ES-I3 (cell line): ENCODE measurements around the gene LHFPL3.

Source experiments
- H3K36me3 ChIP-seq: 2 replicates; pipeline ENCODE4 v1.6.1; 2013; ENCODE audit warnings: mild to moderate bottlenecking, low read length, control low read depth, moderate library complexity; ENCODE audit not compliant: insufficient read depth
- H3K4me1 ChIP-seq: 2 replicates; pipeline ENCODE4 v1.6.1; 2013; ENCODE audit warnings: mild to moderate bottlenecking, control low read depth, low read length; ENCODE audit not compliant: insufficient read depth
- H3K9ac ChIP-seq: 2 replicates; pipeline ENCODE4 v1.6.1; 2013; ENCODE audit warnings: low read depth, mild to moderate bottlenecking, low read length, moderate library complexity
- H3K9me3 ChIP-seq: 2 replicates; pipeline ENCODE4 v1.6.1; 2013; ENCODE audit warnings: mild to moderate bottlenecking, low read length, moderate library complexity; ENCODE audit not compliant: control insufficient read depth, insufficient read depth

LHFPL3 gene

DNA sequence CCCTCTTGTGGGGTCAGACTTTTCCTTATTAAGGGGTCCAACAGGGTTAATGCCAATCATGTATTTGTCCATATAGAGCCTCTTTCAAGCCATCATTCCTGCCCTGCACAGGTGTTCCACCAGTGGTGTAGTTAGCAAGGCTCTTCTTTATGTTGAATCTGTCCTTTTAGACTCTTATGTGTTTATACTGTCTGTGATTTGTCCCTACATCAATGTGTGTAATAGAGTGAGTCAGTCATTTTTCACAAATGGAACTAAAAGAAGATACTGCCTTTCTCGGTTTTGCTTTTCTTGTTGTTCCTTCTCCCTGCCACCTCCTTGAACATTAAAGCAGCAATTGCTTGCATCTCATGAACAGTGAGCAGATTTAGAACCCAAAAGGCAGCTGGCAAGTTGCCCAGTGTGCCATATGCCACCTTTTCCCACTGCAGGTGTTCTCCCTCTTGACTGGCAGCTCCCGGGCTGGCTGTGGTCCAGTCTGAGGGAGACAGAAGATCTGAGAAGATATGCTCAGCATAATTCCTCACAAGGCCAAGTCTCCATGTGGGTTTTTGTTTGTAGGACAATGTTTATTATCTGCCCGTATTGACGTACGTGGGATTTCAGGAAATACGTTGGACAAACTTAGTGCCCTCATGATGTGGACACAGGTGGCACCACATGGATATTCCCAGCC, 154.1 kb downstream of the LHFPL3 start:
- Histone ChIP-seq H3K4me1 (no peaks in the 10 kb centered on the region; the same call in 1 of the 2 replicates), H3K36me3 (no peaks in the 10 kb centered on the region), H3K9ac (no peak overlapping the region), H3K9me3 (no peaks in the 10 kb centered on the region)

DNA sequence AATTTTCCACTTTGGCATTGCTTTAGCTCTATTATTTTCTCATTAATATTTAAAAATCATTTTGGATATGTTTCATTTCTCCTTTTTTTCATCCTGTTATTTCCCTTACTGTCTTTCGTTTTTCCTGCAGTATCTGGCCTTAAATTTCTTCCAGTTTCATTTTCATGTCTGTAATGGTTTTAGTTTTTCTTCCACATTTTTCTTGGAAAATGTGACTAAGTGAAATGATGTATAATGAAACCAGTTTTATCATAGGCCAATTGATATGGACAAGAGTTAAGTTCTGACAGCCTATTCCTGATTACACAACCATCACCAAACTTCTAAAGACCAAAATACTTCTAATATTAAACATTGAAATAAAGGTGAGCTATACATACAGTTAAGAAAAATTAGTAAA, 158.5 kb downstream of the LHFPL3 start:
- Histone ChIP-seq H3K36me3 (no peaks in the 10 kb centered on the region), H3K4me1 (no peaks in the 10 kb centered on the region), H3K9ac (no peak overlapping the region), H3K9me3 (no peaks in the 10 kb centered on the region)

DNA sequence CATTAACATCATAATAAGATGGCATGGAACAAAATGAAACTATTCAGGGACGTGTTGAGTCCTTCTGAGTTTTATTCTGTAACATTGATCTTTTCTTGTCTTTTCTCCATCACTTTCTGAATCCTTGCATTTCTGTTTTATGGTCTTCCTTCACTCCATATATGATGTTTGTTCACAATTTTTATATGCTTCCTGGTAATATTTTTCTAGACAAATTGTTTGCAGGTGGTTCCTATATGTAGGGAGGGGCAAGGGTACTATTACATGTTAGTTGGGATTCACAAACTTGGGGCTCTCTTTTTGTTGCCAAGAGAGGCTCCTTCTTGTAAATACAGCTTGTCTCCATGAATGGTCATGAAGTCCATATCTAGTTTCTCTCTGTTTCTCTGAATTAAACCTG, 159.2 kb downstream of the LHFPL3 start:
- Histone ChIP-seq H3K9ac (no peak overlapping the region), H3K4me1 (no peaks in the 10 kb centered on the region), H3K36me3 (no peaks in the 10 kb centered on the region), H3K9me3 (no peaks in the 10 kb centered on the region)

DNA sequence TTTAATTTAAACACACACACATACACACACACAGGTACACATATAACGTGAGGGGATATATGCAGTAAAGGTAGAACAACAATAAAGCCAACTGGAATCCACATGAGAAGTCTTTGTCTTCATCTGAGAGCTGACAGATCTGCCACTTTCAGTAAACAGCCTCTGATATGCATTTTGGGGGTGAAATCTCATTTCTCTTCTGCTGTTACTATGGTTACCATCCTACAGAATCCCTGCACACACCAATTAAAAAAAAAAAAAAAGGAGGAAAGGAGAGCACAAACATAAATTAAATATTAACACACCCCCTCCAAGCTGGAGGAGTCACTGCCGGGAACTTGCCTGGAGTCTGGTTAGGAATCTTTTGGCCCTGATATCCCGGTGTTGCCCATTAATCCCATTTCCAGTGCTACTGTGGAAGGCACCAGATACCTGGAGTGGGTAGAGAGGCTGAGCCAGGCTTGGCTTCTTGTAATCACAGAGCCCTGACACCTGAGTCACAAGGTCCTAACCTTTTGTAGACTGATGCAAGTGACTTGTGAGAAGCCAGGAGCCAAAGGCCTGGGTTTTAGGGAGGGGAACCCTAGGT, 169.1 kb downstream of the LHFPL3 start:
- H3K4me1 ChIP-seq, result no peaks in the 10 kb centered on the region
- no peak overlapping the region for H3K9ac ChIP-seq
- H3K36me3 ChIP-seq, result no peaks in the 10 kb centered on the region
- H3K9me3 ChIP-seq, result no peaks in the 10 kb centered on the region

DNA sequence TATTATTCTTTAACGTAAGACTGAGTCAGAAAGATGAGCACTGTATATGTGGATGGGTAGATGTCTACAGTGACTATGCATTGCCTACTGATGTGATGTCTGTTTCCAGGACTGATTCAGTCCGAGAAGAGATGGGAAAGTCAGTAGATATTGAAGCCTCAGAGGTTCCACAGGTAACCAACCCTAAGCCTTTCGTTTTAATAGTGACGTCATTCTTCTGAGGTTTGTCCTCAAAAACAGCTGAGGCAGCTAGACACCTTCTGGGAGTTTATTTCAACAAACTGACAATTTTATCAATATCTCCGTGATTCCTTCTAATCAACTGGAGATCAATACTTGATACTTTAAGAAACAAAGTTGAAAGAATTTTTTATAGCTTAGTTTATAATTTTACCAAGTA, 171.6 kb downstream of the LHFPL3 start:
- no peaks in the 10 kb centered on the region for H3K36me3 ChIP-seq
- no peaks in the 10 kb centered on the region for H3K4me1 ChIP-seq
- H3K9ac ChIP-seq, result no peak overlapping the region
- no peaks in the 10 kb centered on the region for H3K9me3 ChIP-seq

DNA sequence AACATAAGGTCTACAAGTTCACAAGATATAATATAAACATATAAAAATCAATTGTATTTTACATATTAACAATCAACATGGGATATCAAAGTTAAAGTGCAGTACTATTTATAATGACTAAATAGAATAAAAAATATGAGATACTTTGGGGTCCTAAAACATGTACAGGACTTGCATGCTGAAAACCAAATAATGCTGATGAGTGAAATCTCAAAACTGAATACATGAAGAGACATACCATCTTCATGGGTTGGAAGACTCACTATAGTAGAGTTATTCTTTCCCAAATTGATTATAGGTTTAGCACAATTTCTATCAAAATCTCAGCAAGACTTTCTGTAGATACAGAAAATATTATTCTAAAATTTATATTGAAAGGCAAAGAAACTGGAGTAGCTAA, 181.5 kb downstream of the LHFPL3 start:
- no peaks in the 10 kb centered on the region for H3K4me1 ChIP-seq
- no peaks in the 10 kb centered on the region for H3K9me3 ChIP-seq
- no peaks in the 10 kb centered on the region for H3K36me3 ChIP-seq
- no peak overlapping the region for H3K9ac ChIP-seq

DNA sequence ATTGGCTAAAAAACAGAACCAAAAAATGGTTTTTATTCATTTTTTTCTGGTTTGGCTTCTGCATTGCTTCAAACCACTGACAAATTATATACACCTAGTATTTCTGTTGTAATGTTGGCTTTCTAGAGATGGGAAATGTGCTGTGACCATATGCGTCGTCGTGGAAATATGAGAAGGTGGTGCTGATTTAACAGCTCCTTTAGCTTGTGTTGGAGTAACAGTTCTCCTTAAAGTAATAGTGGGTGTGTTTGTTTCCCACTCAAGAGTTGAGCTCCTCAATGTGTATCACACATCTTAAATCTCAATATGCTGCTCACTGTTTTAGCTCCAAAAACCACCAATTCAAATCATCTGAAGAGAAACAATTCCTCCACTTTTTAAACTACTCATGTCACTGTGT, 196.4 kb downstream of the LHFPL3 start:
- no peaks in the 10 kb centered on the region for H3K9me3 ChIP-seq
- H3K36me3 ChIP-seq, result no peaks in the 10 kb centered on the region
- no peak overlapping the region for H3K9ac ChIP-seq
- no peaks in the 10 kb centered on the region for H3K4me1 ChIP-seq

DNA sequence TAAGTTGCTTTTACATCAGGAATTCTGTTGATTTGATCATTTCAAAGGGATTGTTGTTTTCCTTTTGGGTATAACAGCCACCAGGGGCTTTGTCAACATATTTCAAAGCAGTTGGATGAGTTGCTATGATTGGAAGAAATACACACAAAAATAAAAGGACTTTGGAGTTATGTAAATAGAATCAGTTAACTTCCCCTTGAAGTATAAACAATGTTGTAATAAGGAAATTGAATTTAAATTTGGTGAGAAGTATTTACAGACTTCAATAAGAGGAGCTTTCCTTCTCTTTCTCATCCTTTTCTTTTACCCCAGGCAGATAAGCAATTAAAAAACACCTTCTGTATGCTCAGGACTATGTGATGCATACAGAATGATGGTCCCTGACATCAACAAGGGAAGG, 199.7 kb downstream of the LHFPL3 start:
- no peaks in the 10 kb centered on the region for H3K4me1 ChIP-seq
- no peaks in the 10 kb centered on the region; the same call in 1 of the 2 replicates for H3K9me3 ChIP-seq
- no peak overlapping the region for H3K9ac ChIP-seq
- H3K36me3 ChIP-seq, result no peaks in the 10 kb centered on the region

DNA sequence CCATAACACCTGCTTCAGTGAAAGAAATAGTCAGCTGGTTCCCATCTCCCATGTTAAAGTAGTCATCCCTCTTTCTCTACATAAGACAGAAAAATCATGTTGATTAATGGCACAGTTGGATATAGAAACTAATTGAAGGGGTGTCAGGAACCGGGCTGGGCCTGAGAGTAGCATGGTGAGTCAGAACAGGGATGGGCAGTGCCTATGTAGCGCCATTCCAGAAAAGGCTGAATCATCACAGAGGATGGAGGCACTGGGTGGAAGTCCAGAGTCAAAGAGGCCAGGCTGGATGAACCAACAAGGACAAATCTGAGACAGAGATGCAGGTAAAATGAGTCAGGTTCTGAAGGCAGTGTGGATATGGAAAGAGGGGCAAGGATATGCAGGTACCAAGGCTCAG, 201.2 kb downstream of the LHFPL3 start:
- Histone ChIP-seq H3K36me3 (no peaks in the 10 kb centered on the region), H3K4me1 (no peaks in the 10 kb centered on the region), H3K9ac (no peak overlapping the region), H3K9me3 (no peaks in the 10 kb centered on the region; the same call in 1 of the 2 replicates)

DNA sequence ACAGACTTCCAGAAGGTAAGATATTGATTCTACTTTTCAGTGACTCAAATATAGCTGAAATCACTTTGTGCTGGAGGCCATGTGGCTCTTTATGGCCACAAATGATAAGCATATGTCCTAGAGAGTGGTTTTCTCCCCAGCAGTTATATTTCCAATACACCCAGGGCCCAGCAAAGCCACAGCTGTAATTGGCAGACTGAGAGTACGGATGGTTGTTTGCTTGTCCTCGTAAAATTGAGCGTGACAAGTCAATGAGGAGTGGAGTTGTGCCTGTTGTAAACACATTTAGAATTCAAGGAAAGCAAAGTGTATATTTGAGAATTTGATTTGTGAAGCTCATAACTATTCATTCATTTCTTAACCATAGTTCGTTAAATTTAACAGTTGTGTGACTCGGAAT, 201.8 kb downstream of the LHFPL3 start:
- H3K9me3 ChIP-seq, result no peaks in the 10 kb centered on the region; the same call in 1 of the 2 replicates
- H3K36me3 ChIP-seq, result no peaks in the 10 kb centered on the region
- H3K9ac ChIP-seq, result no peak overlapping the region
- no peaks in the 10 kb centered on the region for H3K4me1 ChIP-seq

DNA sequence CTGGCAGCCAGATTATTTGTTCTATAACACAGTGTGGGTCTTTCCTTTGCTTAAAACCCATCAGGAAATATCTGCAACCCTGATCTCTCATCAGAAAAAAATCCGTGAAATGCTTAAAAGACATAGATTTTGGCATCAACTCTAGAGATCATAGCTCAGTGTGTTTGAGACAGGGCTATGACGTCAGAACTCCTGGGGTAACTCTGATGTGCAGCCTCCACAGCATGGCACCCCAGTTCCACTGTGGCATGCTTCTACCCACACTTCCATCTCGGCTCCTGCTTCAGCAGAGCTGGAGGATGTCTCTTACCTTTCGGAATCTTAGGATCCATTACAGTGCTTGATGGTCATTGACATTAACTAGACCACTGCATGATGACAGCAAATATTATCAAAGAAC, 205.7 kb downstream of the LHFPL3 start:
- Histone ChIP-seq H3K9me3 (no peaks in the 10 kb centered on the region; the same call in 1 of the 2 replicates), H3K4me1 (no peaks in the 10 kb centered on the region), H3K9ac (no peak overlapping the region), H3K36me3 (no peaks in the 10 kb centered on the region)

DNA sequence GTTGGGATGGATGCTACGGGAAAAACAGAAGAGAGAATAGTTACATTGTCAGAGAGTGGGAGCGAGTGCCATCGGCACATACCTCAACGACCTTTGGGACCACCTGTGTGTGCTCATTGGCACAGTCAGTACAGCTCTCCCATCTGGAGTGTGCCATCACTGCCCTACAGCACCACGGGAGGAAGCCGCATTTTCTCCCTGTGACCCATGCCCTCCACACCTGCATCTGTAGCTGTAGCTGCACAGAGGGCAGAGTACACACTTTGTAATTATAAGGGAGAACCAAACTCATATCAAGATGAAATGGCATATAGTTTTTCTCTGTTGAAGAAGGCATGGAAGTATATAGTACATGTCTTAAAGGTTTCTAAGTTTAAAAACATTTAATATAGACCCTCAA, 207.4 kb downstream of the LHFPL3 start:
- no peak overlapping the region for H3K9ac ChIP-seq
- no peaks in the 10 kb centered on the region for H3K4me1 ChIP-seq
- H3K36me3 ChIP-seq, result no peaks in the 10 kb centered on the region
- no peaks in the 10 kb centered on the region; the same call in 1 of the 2 replicates for H3K9me3 ChIP-seq

DNA sequence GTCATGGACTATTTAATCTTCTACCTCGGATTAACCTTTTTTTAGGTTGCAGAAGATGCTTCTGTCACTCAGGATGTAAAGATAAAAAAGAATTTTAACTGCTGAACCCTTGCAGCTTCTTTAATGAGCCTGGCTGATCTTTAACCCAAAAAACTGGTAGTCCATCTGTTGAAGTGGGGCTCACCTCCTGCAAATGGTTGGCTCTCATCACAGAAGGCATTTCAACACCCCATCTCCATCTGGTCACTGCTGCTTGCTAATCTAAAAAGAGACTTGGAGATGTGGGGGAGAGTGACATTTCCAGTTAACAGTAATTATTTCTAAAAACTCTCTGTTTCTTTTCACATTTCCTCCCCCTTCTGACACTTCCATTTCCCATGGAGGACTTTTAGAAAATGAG, 208.6 kb downstream of the LHFPL3 start:
- Histone ChIP-seq H3K9ac (no peak overlapping the region), H3K36me3 (no peaks in the 10 kb centered on the region), H3K9me3 (no peaks in the 10 kb centered on the region), H3K4me1 (no peaks in the 10 kb centered on the region)

DNA sequence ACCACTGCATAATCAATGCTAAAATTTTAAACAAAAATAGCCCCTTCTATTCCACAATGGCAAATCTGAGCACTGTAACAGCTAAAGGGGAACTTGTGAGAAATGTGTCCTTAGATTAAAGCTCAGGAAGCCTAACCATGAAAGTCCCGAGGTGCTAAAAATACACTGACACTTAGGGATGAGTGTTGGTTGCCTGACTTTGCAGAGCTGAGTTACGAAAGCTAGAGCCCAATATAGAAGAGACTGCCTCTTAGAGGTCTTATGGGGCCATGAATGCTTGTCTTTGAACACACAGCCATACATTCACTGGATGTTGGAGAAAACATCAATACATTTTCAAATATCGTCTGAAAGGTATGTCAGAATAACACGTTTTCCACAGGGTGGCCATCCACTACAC, 209.7 kb downstream of the LHFPL3 start:
- no peaks in the 10 kb centered on the region for H3K4me1 ChIP-seq
- H3K9me3 ChIP-seq, result no peaks in the 10 kb centered on the region
- H3K9ac ChIP-seq, result no peak overlapping the region
- H3K36me3 ChIP-seq, result no peaks in the 10 kb centered on the region

DNA sequence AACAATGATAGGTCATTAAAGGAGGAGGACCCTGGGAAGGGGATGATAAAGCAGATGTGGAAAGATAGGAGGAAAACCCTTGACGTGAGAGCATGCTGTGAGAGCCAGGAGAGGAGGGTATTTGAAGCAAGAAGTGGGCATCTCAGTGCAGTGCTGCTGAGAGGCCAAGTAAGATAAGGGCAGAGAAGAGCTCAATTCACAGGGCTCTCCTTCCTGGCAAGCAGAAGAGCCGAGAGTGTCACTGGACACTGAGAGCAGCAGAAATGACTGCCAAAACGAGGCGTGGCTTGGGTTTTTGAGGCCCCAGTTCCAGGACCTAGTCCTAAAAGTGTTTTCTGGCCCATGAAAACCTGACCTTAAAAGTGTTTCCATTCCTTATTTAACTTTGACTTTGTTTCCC, 213.5 kb downstream of the LHFPL3 start:
- no peak overlapping the region for H3K9ac ChIP-seq
- H3K36me3 ChIP-seq, result no peaks in the 10 kb centered on the region
- H3K9me3 ChIP-seq, result no peaks in the 10 kb centered on the region
- H3K4me1 ChIP-seq, result no peaks in the 10 kb centered on the region
